ENCODE results near the gene RNU7-1. TPM values are rescaled to one million over a fixed set of nuclear protein-coding genes. Genes with fewer than 3 reads are reported as not detected.

RNU7-1 gene
- total RNA-seq, 1 donor from 2014 or later: not detected

DNA sequence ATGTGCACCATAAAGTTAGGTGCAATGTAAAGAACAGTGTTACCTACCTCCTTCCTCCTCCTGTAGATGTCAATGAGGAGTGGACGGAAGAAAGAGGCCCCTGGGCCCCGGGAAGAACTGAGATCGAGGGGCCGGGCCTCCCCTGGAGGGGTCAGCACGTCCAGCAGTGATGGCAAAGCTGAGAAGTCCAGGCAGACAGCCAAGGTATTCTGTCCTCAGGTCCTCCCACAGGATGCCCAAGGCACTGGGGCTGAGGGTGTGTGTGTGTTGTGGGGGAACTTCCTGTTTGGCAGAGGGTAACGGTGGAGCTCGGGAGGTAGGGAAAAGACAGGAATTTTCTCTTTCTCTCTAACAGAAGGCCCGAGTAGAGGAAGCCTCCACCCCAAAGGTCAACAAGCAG, 9.5 kb upstream of the RNU7-1 start:
- H3K36me3 Mint-ChIP-seq (ENCODE audit: low read depth, unreplicated experiment): peaks cover 42% of the 10 kb centered on the region
- TF ChIP-seq, protein P1, sequence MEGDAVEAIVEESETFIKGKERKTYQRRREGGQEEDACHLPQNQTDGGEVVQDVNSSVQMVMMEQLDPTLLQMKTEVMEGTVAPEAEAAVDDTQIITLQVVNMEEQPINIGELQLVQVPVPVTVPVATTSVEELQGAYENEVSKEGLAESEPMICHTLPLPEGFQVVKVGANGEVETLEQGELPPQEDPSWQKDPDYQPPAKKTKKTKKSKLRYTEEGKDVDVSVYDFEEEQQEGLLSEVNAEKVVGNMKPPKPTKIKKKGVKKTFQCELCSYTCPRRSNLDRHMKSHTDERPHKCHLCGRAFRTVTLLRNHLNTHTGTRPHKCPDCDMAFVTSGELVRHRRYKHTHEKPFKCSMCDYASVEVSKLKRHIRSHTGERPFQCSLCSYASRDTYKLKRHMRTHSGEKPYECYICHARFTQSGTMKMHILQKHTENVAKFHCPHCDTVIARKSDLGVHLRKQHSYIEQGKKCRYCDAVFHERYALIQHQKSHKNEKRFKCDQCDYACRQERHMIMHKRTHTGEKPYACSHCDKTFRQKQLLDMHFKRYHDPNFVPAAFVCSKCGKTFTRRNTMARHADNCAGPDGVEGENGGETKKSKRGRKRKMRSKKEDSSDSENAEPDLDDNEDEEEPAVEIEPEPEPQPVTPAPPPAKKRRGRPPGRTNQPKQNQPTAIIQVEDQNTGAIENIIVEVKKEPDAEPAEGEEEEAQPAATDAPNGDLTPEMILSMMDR (IDR thresholded peaks at IDR 0.05; ENCODE audit: unreplicated experiment): no peak
- peak overlapping the region; percentile 93 for H3K27ac Mint-ChIP-seq (ENCODE audit: unreplicated experiment)

DNA sequence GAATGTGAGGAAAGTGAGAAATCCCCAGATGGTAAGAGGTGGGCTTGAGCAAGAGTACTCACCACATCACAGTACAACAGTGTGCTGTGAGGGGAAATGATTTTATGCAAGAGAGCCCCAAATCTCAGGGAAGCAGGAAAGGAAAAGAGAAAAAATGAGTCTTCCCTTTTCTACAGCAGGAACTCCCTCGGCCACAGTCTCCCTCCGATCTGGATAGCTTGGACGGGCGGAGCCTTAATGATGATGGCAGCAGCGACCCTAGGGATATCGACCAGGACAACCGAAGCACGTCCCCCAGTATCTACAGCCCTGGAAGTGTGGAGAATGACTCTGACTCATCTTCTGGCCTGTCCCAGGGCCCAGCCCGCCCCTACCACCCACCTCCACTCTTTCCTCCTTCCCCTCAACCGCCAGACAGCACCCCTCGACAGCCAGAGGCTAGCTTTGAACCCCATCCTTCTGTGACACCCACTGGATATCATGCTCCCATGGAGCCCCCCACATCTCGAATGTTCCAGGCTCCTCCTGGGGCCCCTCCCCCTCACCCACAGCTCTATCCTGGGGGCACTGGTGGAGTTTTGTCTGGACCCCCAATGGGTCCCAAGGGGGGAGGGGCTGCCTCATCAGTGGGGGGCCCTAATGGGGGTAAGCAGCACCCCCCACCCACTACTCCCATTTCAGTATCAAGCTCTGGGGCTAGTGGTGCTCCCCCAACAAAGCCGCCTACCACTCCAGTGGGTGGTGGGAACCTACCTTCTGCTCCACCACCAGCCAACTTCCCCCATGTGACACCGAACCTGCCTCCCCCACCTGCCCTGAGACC, 8.0 kb upstream of the RNU7-1 start:
- H3K4me3 Mint-ChIP-seq (ENCODE audit: unreplicated experiment): peak overlapping the region; percentile 77
- TF ChIP-seq, protein P1 (IDR thresholded peaks at IDR 0.05; ENCODE audit: unreplicated experiment): no peak
- H3K9me3 Mint-ChIP-seq (ENCODE audit: unreplicated experiment): no peaks in the 10 kb centered on the region
- H3K27me3 Mint-ChIP-seq (ENCODE audit: unreplicated experiment): peaks cover 26% of the 10 kb centered on the region
- peak overlapping the region; percentile 93 for H3K27ac Mint-ChIP-seq (ENCODE audit: unreplicated experiment)
- H3K4me1 Mint-ChIP-seq (ENCODE audit: unreplicated experiment): peaks cover 57% of the 10 kb centered on the region
- no peak for DNase-seq (ENCODE audit: low spot score)
- peaks cover 48% of the 10 kb centered on the region for H3K36me3 Mint-ChIP-seq (ENCODE audit: low read depth, unreplicated experiment)

More for the DNA sequence above, 9.5 kb upstream of the RNU7-1 start:
- Mint-ChIP-seq H3K4me3 (ENCODE audit: unreplicated experiment) (peak overlapping the region; percentile 71), H3K4me1 (ENCODE audit: unreplicated experiment) (peaks cover 61% of the 10 kb centered on the region), H3K27me3 (ENCODE audit: unreplicated experiment) (peaks cover 25% of the 10 kb centered on the region), H3K9me3 (ENCODE audit: unreplicated experiment) (no peaks in the 10 kb centered on the region)
- DNase-seq (ENCODE audit: low spot score): no peak

DNA sequence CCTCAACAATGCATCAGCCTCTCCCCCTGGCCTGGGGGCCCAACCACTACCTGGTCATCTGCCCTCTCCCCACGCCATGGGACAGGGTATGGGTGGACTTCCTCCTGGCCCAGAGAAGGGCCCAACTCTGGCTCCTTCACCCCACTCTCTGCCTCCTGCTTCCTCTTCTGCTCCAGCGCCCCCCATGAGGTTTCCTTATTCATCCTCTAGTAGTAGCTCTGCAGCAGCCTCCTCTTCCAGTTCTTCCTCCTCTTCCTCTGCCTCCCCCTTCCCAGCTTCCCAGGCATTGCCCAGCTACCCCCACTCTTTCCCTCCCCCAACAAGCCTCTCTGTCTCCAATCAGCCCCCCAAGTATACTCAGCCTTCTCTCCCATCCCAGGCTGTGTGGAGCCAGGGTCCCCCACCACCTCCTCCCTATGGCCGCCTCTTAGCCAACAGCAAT, 7.4 kb upstream of the RNU7-1 start:
- TF ChIP-seq, protein P1 (IDR thresholded peaks at IDR 0.05; ENCODE audit: unreplicated experiment): no peak
- peaks cover 21% of the 10 kb centered on the region for H3K27me3 Mint-ChIP-seq (ENCODE audit: unreplicated experiment)
- H3K27ac Mint-ChIP-seq (ENCODE audit: unreplicated experiment): peak overlapping the region; percentile 36

DNA sequence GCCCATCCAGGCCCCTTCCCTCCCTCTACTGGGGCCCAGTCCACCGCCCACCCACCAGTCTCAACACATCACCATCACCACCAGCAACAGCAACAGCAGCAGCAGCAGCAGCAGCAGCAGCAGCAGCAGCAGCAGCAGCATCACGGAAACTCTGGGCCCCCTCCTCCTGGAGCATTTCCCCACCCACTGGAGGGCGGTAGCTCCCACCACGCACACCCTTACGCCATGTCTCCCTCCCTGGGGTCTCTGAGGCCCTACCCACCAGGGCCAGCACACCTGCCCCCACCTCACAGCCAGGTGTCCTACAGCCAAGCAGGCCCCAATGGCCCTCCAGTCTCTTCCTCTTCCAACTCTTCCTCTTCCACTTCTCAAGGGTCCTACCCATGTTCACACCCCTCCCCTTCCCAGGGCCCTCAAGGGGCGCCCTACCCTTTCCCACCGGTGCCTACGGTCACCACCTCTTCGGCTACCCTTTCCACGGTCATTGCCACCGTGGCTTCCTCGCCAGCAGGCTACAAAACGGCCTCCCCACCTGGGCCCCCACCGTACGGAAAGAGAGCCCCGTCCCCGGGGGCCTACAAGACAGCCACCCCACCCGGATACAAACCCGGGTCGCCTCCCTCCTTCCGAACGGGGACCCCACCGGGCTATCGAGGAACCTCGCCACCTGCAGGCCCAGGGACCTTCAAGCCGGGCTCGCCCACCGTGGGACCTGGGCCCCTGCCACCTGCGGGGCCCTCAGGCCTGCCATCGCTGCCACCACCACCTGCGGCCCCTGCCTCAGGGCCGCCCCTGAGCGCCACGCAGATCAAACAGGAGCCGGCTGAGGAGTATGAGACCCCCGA, 6.8 kb upstream of the RNU7-1 start:
- TF ChIP-seq, protein P1 (IDR thresholded peaks at IDR 0.05; ENCODE audit: unreplicated experiment): no peak

More for the DNA sequence above, 7.4 kb upstream of the RNU7-1 start:
- DNase-seq (ENCODE audit: low spot score): no peak
- peak overlapping the region; percentile 74 for H3K4me3 Mint-ChIP-seq (ENCODE audit: unreplicated experiment)
- peaks cover 53% of the 10 kb centered on the region for H3K4me1 Mint-ChIP-seq (ENCODE audit: unreplicated experiment)
- no peaks in the 10 kb centered on the region for H3K9me3 Mint-ChIP-seq (ENCODE audit: unreplicated experiment)
- peaks cover 47% of the 10 kb centered on the region for H3K36me3 Mint-ChIP-seq (ENCODE audit: low read depth, unreplicated experiment)

More for the DNA sequence above, 6.8 kb upstream of the RNU7-1 start:
- peaks cover 52% of the 10 kb centered on the region for H3K4me1 Mint-ChIP-seq (ENCODE audit: unreplicated experiment)
- H3K27ac Mint-ChIP-seq (ENCODE audit: unreplicated experiment): peak overlapping the region; percentile 36
- peaks cover 21% of the 10 kb centered on the region for H3K27me3 Mint-ChIP-seq (ENCODE audit: unreplicated experiment)
- peaks cover 47% of the 10 kb centered on the region for H3K36me3 Mint-ChIP-seq (ENCODE audit: low read depth, unreplicated experiment)
- H3K4me3 Mint-ChIP-seq (ENCODE audit: unreplicated experiment): peak overlapping the region; percentile 74
- DNase-seq (ENCODE audit: low spot score): no peak
- H3K9me3 Mint-ChIP-seq (ENCODE audit: unreplicated experiment): no peaks in the 10 kb centered on the region
